Measurements from ENCODE around the gene SERPINB13.

The SERPINB13 gene

DNA sequence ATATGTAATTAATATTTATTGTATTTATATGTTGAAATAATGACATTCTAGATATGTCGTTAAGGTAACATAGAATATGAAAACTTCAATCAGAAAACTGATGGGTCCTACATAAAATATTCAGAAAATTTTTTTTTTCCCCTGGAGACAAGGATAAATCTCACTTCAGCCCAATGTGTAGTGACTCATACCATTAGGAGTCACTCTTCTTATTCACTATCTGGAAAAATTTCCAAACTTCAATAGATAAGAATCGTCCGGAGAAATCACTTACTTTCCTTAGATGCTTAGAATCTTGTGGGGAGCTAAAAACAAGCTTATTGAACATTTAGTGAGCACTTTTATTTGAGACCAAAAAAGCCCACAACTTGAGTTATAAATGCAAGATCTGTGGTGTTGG is 4.6 kb downstream of the SERPINB13 start:
- in situ Hi-C loops (cut with MboI; ENCODE audit: low sequenced_read_pairs, unreplicated experiment), result no loop called here
- no peak for DNase-seq (ENCODE audit: low spot score)
- TF ChIP-seq, protein P1, sequence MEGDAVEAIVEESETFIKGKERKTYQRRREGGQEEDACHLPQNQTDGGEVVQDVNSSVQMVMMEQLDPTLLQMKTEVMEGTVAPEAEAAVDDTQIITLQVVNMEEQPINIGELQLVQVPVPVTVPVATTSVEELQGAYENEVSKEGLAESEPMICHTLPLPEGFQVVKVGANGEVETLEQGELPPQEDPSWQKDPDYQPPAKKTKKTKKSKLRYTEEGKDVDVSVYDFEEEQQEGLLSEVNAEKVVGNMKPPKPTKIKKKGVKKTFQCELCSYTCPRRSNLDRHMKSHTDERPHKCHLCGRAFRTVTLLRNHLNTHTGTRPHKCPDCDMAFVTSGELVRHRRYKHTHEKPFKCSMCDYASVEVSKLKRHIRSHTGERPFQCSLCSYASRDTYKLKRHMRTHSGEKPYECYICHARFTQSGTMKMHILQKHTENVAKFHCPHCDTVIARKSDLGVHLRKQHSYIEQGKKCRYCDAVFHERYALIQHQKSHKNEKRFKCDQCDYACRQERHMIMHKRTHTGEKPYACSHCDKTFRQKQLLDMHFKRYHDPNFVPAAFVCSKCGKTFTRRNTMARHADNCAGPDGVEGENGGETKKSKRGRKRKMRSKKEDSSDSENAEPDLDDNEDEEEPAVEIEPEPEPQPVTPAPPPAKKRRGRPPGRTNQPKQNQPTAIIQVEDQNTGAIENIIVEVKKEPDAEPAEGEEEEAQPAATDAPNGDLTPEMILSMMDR (IDR thresholded peaks at IDR 0.05; ENCODE audit: borderline replicate concordance, control extremely low read depth, extremely low read depth, insufficient read depth, missing control alignments), result no peak

DNA sequence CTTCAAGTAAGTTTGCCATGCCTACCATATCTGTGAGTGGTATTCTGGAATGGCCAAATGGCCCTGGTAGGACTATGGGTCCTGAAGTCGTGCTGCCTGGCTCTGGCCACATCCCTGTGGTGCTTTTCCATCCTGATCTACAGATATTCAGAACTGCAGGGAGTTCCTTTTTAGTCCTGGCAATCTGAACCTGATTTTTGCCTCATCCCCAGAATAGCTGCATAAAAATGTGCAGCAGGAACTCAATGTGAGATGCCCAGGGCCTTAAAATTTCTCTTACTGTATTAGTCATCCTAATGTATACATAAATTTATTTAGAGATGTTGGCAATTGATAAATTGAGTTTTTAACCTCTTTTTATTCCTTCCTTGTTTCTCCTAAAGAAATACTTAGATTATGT is 5.3 kb downstream of the SERPINB13 start:
- in situ Hi-C loops (cut with MboI; ENCODE audit: low sequenced_read_pairs, unreplicated experiment), result no loop called here
- DNase-seq (ENCODE audit: low spot score), result no peak
- TF ChIP-seq, protein P1 (IDR thresholded peaks at IDR 0.05; ENCODE audit: borderline replicate concordance, control extremely low read depth, extremely low read depth, insufficient read depth, missing control alignments), result no peak

DNA sequence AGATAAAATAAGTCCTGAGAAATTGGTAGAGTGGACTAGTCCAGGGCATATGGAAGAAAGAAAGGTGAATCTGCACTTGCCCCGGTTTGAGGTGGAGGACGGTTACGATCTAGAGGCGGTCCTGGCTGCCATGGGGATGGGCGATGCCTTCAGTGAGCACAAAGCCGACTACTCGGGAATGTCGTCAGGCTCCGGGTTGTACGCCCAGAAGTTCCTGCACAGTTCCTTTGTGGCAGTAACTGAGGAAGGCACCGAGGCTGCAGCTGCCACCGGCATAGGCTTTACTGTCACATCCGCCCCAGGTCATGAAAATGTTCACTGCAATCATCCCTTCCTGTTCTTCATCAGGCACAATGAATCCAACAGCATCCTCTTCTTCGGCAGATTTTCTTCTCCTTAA is 9.8 kb downstream of the SERPINB13 start:
- no peak for DNase-seq (ENCODE audit: low spot score)
- in situ Hi-C loops (cut with MboI; ENCODE audit: low sequenced_read_pairs, unreplicated experiment), result no loop called here
- TF ChIP-seq, protein P1 (IDR thresholded peaks at IDR 0.05; ENCODE audit: borderline replicate concordance, control extremely low read depth, extremely low read depth, insufficient read depth, missing control alignments), result no peak

DNA sequence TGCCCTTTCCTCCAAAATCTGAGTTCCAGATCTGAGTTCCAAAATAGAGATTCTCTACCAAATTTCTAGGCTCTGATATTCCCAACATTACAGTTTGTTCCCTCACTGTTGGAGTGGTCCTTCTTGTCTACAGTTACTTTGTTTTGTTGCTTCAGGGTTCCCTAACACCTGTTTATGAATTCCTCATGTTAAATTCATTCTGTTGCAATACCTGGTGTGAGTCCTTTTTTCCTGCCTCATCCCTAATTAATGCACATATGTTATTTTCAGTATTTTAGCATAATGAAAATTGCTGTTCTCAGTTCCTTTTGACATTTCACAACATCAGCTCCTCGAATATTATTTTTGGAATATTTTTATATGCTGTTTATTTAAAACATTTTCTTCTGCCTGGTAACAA is 16.2 kb downstream of the SERPINB13 start:
- TF ChIP-seq, protein P1 (IDR thresholded peaks at IDR 0.05; ENCODE audit: borderline replicate concordance, control extremely low read depth, extremely low read depth, insufficient read depth, missing control alignments), result no peak
- in situ Hi-C loops (cut with MboI; ENCODE audit: low sequenced_read_pairs, unreplicated experiment), result no loop called here

DNA sequence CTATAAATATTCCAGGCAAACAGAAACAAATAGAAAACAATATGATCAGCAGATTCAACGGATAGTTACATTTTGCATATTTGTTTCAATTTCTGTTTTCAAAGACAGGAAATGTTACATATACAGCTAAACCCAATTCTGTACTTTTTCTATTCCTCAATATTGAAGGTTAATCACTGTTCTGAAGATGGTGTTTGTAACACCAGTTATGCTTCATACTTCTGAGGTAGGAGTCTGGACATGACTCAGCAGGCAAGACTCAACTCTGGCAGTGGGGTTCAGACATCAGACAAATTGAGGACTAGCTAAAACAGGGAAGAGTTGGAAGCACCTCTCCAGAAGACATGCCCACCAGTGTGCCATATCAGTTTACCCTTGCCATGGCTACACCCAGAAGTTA is 16.6 kb downstream of the SERPINB13 start:
- DNase-seq (ENCODE audit: low spot score), result peak; percentile 65
- in situ Hi-C loops (cut with MboI; ENCODE audit: low sequenced_read_pairs, unreplicated experiment), result no loop called here
- TF ChIP-seq, protein P1 (IDR thresholded peaks at IDR 0.05; ENCODE audit: borderline replicate concordance, control extremely low read depth, extremely low read depth, insufficient read depth, missing control alignments), result no peak

More for the DNA sequence above, 16.2 kb downstream of the SERPINB13 start:
- no peak for DNase-seq (ENCODE audit: low spot score)

DNA sequence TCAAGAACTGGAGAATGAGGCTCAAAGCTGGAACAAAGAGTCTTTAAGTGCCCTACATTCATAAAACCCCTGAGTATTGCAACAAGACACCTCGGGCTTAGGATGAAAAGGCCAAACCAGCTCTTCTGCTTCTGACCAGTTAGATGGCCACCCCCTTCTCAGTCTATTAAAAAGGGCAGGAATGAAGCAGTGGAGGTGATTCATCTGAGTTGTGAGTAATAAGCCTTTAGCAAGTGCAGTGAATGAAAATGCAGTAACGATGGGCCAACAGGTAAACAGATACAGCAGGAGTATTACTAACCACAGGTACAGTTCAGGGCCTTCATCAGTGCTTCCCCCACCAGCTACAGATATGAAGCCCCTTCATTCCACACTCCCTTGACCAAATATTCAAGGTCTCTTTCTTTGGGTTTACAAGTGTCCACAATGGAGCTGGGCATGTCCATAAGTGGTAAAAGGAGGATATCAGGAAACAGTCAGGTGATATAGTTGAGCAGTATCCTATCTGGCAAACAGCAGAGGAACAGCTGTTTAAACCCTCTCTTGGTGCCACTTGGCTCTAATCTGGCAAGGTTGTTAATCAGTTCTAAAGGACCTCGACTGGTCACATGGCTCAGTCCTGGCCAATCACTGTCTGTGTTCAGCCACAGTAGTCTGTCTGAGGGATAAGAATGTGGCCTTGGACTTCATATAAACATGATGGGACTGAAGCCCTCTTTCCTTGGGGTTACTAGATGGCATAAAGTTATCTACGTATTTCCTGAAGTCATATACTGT is 17.8 kb downstream of the SERPINB13 start:
- DNase-seq (ENCODE audit: low spot score), result no peak
- in situ Hi-C loops (cut with MboI; ENCODE audit: low sequenced_read_pairs, unreplicated experiment), result no loop called here

More for the DNA sequence above, 17.8 kb downstream of the SERPINB13 start:
- TF ChIP-seq, protein P1 (IDR thresholded peaks at IDR 0.05; ENCODE audit: borderline replicate concordance, control extremely low read depth, extremely low read depth, insufficient read depth, missing control alignments), result no peak
